HG03175 (cell line): ENCODE measurements around the gene PSME3.
"Not testable (repeated sequence)": the region's sequence is repeated elsewhere in the genome, so short reads cannot be mapped to it uniquely, and the experiment has no call there.

Experiments
- ATAC-seq: cut with Tn5 transposase; IDR thresholded peaks from one replicate; pipeline ENCODE4 v1.9.1; 2021; ENCODE audit warnings: mild to moderate bottlenecking, moderate library complexity; ENCODE audit not compliant: unreplicated experiment

PSME3 gene

DNA sequence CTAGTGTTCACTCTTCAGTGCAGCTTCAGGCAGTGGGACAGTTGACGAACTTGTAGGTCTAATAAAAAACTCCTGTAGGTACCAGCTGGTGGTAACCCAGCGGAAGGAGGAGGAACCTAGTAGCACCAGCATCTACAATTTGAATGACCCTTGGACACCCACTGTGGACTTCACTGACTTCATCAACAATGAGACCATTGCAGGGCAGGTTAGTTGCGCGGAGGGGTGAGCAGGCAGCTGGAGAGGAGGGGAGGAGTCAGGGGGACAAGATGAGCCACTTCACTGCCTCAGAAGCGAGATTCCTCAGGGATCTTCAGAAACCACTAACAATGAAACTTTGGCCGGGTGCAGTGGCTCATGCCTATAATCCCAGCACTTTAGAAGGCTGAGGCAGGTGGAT, 40.1 kb downstream of the PSME3 start:
- ATAC-seq = no peak

GRCh38 chr17:42873932-42874695, 40.9 kb downstream of the PSME3 start:
- not testable (repeated sequence) for ATAC-seq

- no peak for ATAC-seq
Measured at GRCh38 chr17:42877037-42877436, 43.8 kb downstream of the PSME3 start.

DNA sequence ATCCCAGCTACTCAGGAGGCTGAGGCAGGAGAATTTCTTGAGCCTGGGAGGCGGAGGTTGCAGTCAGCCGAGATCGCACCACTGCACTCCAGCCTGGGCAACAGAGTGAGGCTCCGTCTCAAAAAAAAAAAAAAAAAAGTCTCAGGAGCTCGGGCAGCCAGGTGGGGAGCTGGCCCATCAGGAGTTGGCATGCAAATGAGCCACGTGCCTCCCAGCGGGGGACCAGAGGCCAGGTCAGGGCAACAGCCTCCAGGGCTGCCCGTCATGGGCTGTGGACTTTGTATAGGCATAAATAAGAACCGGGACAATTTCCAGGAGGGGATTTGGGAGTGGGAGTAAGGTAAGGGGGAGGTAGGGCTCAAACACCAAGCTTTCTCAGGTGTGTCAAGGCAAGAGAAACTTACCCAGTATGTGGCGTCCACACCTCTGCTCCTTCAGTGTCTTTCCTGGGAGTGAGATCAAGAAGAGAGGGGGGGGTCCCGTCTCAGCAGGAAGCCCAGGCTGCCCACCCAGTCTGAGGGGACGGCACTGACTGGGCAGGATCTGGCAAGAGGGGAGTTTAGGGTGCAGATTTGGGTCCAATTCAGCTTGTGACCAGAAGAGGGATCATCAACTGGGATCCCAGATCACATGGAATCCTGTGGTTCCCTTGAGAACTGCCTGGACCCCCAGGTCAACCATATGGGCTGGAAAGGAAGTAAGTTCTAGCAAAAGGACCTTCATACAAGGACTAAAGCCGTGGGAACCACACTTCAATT, 45.1 kb downstream of the PSME3 start:
- ATAC-seq = no peak

DNA sequence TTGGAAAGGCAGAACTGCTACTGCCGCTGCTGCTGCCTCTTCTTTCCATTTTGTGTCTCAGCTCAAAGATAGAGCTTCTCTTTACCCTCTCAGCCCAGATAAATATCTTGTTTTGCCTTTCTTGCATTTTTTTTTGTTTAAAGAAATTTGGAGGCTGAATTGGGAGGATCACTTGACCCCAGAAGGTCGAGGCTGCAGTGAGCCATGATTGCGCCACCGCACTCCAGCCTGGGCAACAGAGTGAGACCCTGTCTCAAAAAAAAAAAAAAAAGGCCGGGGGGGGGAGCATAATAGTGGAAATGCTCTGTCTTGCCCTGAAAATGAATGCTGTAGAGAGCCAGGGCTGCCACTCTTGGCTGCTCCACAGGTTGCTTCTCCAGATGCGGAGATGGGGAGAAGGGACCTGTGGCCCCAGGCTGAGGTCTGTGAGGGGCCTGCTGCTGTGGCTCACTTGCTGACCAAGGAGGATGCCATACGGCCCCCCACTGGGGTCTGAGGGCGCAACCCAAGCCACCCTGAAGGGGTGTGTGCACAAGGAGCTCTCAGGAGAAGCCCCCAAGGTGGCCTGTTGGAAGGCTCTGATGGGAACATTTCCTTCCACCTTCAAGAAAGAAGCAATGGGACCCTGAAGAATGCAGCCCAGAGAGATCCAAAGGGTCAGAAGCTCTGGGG, 45.9 kb downstream of the PSME3 start:
- ATAC-seq = no peak

DNA sequence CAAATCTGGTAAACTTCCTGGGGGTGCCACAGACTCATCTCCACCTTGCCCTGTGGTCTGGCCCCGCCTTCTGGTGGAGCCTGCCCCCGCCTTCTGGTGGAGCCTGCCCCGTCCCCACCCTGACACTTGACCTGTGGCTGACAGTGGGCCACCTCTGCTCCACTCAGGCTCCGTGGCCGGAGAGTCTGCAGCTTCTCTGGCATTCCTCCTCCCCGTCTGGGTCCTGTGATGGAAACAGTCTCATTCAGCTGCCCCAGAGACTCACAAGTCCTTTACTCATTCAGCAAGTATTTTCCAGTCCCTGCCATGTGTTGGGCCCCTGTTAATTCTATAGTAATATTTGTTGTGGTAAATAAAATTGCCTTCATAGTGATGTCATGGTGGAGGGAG, 46.4 kb downstream of the PSME3 start:
- ATAC-seq = no peak

DNA sequence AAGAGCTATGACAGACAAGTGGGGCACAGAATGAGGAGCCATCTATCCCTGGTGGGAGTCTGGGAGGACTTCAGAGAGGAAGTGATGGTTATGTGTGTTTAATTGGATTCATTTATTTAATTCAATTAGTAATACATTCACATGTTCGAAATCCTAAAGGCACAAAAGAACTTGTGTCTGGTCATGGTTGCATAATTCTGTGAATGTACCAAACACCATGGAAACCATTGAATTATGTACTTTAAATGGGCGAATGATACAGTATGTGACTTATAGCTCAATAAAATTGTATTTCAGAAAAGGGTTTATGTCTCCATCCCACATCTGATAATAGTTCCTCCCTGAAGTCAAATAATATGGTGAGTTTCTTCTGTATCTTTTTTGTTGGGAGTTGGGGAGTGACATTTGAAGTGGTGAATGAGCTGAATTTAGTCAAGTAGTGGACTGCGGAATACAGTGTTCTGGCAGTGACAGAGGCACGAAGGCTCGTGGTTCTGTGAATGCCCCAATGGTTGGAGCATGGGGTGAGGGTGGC, 47.6 kb downstream of the PSME3 start:
- ATAC-seq = no peak

- ATAC-seq = not testable (repeated sequence)
Measured at GRCh38 chr17:42881706-42882105, 48.5 kb downstream of the PSME3 start.

- no peak for ATAC-seq
Measured at GRCh38 chr17:42882166-42882565, 49.0 kb downstream of the PSME3 start.

DNA sequence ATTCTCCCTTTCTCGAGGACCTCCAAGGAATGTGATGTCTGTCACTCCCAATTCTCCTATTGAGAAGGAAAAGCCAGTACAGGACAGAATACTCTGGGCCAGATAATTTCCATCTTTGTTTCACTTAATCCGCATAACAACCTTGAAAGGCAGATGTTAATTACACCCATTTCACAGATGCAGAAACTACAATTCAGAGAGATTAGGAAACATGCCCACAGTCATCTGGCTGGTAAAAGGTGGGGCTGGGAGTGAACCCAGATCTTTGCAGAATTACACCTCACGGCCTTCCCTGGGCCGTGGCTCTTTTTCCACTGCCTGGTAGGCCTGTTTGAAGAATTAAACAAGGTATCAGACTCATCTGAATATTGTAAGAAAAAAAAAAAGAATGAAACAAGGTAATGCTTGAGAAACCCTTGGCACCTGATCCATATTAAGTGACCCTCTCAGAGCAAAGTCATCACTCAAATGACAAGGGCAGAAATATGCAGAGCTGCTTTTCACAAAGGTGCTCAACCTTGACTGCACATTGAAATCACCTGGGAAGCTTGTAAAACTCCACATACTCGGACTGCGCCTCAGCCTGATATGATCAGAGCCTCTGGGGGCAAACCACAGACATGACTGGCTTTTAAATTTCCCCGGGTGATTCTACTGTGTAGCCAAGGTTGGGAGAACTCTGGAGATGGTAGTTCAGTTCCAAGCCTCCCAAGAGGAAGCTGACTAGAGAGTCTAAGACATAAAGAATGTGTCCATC, 50.8 kb downstream of the PSME3 start:
- no peak for ATAC-seq

DNA sequence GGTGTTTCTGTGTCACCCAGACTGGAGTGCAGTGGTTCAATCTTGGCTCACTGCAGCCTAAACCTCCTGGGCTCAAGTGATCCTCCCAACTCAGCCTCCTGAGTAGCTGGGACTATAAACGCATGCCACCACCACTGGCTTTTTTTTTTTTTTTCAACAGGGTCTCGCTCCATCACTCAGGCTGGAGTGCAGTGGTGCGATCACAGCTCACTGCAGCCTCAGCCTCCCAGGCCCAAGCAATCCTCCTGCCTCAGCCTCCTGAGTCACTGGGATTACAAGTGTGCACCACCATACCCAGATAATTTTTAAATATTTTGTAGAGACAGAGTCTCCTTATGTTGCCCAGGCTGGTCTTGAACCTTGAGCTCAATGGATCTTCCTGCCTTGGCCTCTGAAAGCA, 52.6 kb downstream of the PSME3 start:
- ATAC-seq = not testable (repeated sequence)

- ATAC-seq = no peak
Measured at GRCh38 chr17:42886283-42887176, 53.3 kb downstream of the PSME3 start.

GRCh38 chr17:42889809-42890208, 56.6 kb downstream of the PSME3 start:
- ATAC-seq = no peak

GRCh38 chr17:42891539-42892152, 58.4 kb downstream of the PSME3 start:
- no peak for ATAC-seq

DNA sequence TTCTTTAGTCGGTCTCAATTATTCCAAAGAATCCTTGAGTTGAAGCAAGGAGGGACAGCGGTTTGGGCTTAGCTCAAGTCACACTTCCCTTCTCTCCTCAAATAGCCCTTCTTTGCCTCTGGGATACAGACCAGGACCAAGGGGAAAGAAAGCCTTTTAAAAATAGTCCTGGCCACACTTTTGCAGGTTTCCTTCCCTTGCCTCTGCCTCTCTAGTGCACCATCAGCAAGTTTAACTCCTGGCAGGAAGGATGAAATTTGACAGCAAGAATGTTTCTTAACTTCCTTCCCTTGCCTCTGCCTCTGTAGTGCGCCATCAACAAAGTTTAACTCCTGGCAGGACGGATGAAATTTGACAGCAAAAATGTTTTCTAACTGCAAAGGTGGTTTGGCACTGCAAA, 60.2 kb downstream of the PSME3 start:
- ATAC-seq = no peak
